RCC 7860 (cell line): ENCODE data around the gene UPF1.
"Not testable (repeated sequence)": the region's sequence is repeated elsewhere in the genome, so short reads cannot be mapped to it uniquely, and the experiment has no call there.

ENCODE experiments used
- DNase-seq: peaks from one replicate; pipeline ENCODE4 v3.0.0-alpha.2; 2015; ENCODE audit warnings: low spot score
- FAIRE-seq: peaks from 2 replicates; lab custom pipeline; 2012; peaks lifted over from hg19 to GRCh38; lab: Jason Lieb, UNC

UPF1 gene

GRCh38 chr19:18895038-18895823 is 63.5 kb downstream of the UPF1 start:
- no peak for FAIRE-seq
- DNase-seq, result peak; percentile 46

- FAIRE-seq (no peak), DNase-seq (no peak)
Measured at GRCh38 chr19:18895824-18896341, 64.1 kb downstream of the UPF1 start, which contains the start of gene CERS1. Gene CERS1 (minus strand): TSS chr19:18896158. CDS start chr19:18896072, 86 bp downstream.

- DNase-seq (no peak), FAIRE-seq (no peak)
Measured at GRCh38 chr19:18896421-18896841, 64.7 kb downstream of the UPF1 start.

GRCh38 chr19:18897094-18898029 is 65.6 kb downstream of the UPF1 start:
- FAIRE-seq (no peak), DNase-seq (no peak)

GRCh38 chr19:18898081-18898606 is 66.4 kb downstream of the UPF1 start:
- FAIRE-seq (no peak), DNase-seq (no peak)

- FAIRE-seq (no peak), DNase-seq (no peak)
Measured at GRCh38 chr19:18898607-18899408, 67.0 kb downstream of the UPF1 start.

GRCh38 chr19:18899624-18900560 is 68.1 kb downstream of the UPF1 start:
- DNase-seq, result no peak
- FAIRE-seq, result no peak

- DNase-seq (no peak), FAIRE-seq (no peak)
Measured at GRCh38 chr19:18900700-18901481, 69.1 kb downstream of the UPF1 start.

GRCh38 chr19:18901491-18901890 is 69.7 kb downstream of the UPF1 start:
- no peak for FAIRE-seq
- no peak for DNase-seq

GRCh38 chr19:18902519-18902918 is 70.8 kb downstream of the UPF1 start:
- not testable (repeated sequence) for FAIRE-seq, DNase-seq

- FAIRE-seq, result no peak
Measured at GRCh38 chr19:18903156-18904037, 71.6 kb downstream of the UPF1 start.

GRCh38 chr19:18904334-18905057 is 72.7 kb downstream of the UPF1 start:
- DNase-seq (no peak), FAIRE-seq (no peak)

More at GRCh38 chr19:18903156-18904037, 71.6 kb downstream of the UPF1 start:
- DNase-seq, result no peak

GRCh38 chr19:18905058-18905456 is 73.3 kb downstream of the UPF1 start:
- no peak for FAIRE-seq
- no peak for DNase-seq

GRCh38 chr19:18905513-18906236 is 73.9 kb downstream of the UPF1 start:
- no peak for DNase-seq
- no peak for FAIRE-seq

- FAIRE-seq, result no peak
Measured at GRCh38 chr19:18906605-18907519, 75.1 kb downstream of the UPF1 start.

More at GRCh38 chr19:18906605-18907519, 75.1 kb downstream of the UPF1 start:
- DNase-seq, result no peak
